Measurements from ENCODE around the gene PDE8A. TPM values are rescaled to one million over a fixed set of nuclear protein-coding genes. Genes with fewer than 3 reads are reported as not detected.

The PDE8A gene
- total RNA-seq, 1 donor from 2014 or later = 23.7 TPM

- H3K9me3 Mint-ChIP-seq (ENCODE audit: unreplicated experiment) = no peaks in the 10 kb centered on the region
- TF ChIP-seq CTCF (IDR thresholded peaks at IDR 0.05) = no peak
- H3K27me3 Mint-ChIP-seq (ENCODE audit: unreplicated experiment) = peaks cover 17% of the 10 kb centered on the region
- H3K27ac Mint-ChIP-seq (ENCODE audit: unreplicated experiment) = no peak overlapping the region
- DNase-seq (ENCODE audit: extremely low spot score, unreplicated experiment) = no peak
- peaks cover 2% of the 10 kb centered on the region for H3K4me1 Mint-ChIP-seq (ENCODE audit: unreplicated experiment)
- no peaks in the 10 kb centered on the region for H3K36me3 Mint-ChIP-seq (ENCODE audit: unreplicated experiment)
- H3K4me3 Mint-ChIP-seq (ENCODE audit: unreplicated experiment) = no peak overlapping the region
Observed at GRCh38 chr15:84940399-84940798, 41.3 kb upstream of the PDE8A start.

- Mint-ChIP-seq H3K36me3 (ENCODE audit: unreplicated experiment) (no peaks in the 10 kb centered on the region), H3K27ac (ENCODE audit: unreplicated experiment) (no peak overlapping the region), H3K27me3 (ENCODE audit: unreplicated experiment) (peaks cover 14% of the 10 kb centered on the region), H3K4me3 (ENCODE audit: unreplicated experiment) (no peak overlapping the region), H3K9me3 (ENCODE audit: unreplicated experiment) (no peaks in the 10 kb centered on the region), H3K4me1 (ENCODE audit: unreplicated experiment) (no peaks in the 10 kb centered on the region)
- TF ChIP-seq CTCF (IDR thresholded peaks at IDR 0.05) = no peak
- DNase-seq (ENCODE audit: extremely low spot score, unreplicated experiment) = no peak
Observed at GRCh38 chr15:84942456-84942855, 39.2 kb upstream of the PDE8A start.

GRCh38 chr15:84944311-84944710, 37.3 kb upstream of the PDE8A start:
- Mint-ChIP-seq H3K27me3 (ENCODE audit: unreplicated experiment) (peaks cover 3% of the 10 kb centered on the region), H3K27ac (ENCODE audit: unreplicated experiment) (no peak overlapping the region), H3K9me3 (ENCODE audit: unreplicated experiment) (no peaks in the 10 kb centered on the region), H3K36me3 (ENCODE audit: unreplicated experiment) (no peaks in the 10 kb centered on the region), H3K4me3 (ENCODE audit: unreplicated experiment) (no peak overlapping the region), H3K4me1 (ENCODE audit: unreplicated experiment) (peaks cover 8% of the 10 kb centered on the region)
- no peak for DNase-seq (ENCODE audit: extremely low spot score, unreplicated experiment)
- TF ChIP-seq CTCF (IDR thresholded peaks at IDR 0.05) = no peak

GRCh38 chr15:84944861-84945260, 36.8 kb upstream of the PDE8A start:
- TF ChIP-seq CTCF (IDR thresholded peaks at IDR 0.05) = no peak
- no peak overlapping the region for H3K4me3 Mint-ChIP-seq (ENCODE audit: unreplicated experiment)
- peaks cover 8% of the 10 kb centered on the region for H3K4me1 Mint-ChIP-seq (ENCODE audit: unreplicated experiment)
- no peak overlapping the region for H3K27ac Mint-ChIP-seq (ENCODE audit: unreplicated experiment)
- DNase-seq (ENCODE audit: extremely low spot score, unreplicated experiment) = no peak
- H3K36me3 Mint-ChIP-seq (ENCODE audit: unreplicated experiment) = no peaks in the 10 kb centered on the region
- peaks cover 3% of the 10 kb centered on the region for H3K27me3 Mint-ChIP-seq (ENCODE audit: unreplicated experiment)
- H3K9me3 Mint-ChIP-seq (ENCODE audit: unreplicated experiment) = no peaks in the 10 kb centered on the region

- Mint-ChIP-seq H3K36me3 (ENCODE audit: unreplicated experiment) (no peaks in the 10 kb centered on the region), H3K27ac (ENCODE audit: unreplicated experiment) (no peak overlapping the region), H3K9me3 (ENCODE audit: unreplicated experiment) (no peaks in the 10 kb centered on the region), H3K27me3 (ENCODE audit: unreplicated experiment) (no peaks in the 10 kb centered on the region), H3K4me1 (ENCODE audit: unreplicated experiment) (peaks cover 8% of the 10 kb centered on the region), H3K4me3 (ENCODE audit: unreplicated experiment) (no peak overlapping the region)
- DNase-seq (ENCODE audit: extremely low spot score, unreplicated experiment) = no peak
- no peak for TF ChIP-seq CTCF (IDR thresholded peaks at IDR 0.05)
Observed at GRCh38 chr15:84946772-84947489, 34.7 kb upstream of the PDE8A start.

All from osteocyte (in vitro differentiated cells).